Large intestine (tissue), 3 donors: ENCODE results near the gene SLCO3A1. TPM values are rescaled to one million over a fixed set of nuclear protein-coding genes. Genes with fewer than 3 reads are reported as not detected.

Source experiments
- DNase-seq, 2 donors: peaks; one replicate each; pipeline versions ENCODE4 v3.0.0 to v3.0.0-alpha.2; 2013
- H3K27ac ChIP-seq: one replicate; pipeline ENCODE4 v1.5.1; 2013; ENCODE audit warnings: low read length
- H3K27me3 ChIP-seq: 2 replicates; pipeline ENCODE4 v1.6.1; 2013; ENCODE audit warnings: low read length; ENCODE audit not compliant: control insufficient read depth, insufficient read depth
- H3K36me3 ChIP-seq: 2 replicates; pipeline ENCODE4 v1.6.1; 2013; ENCODE audit warnings: low read length; ENCODE audit not compliant: control insufficient read depth, insufficient read depth
- H3K4me1 ChIP-seq: one replicate; pipeline ENCODE4 v1.6.1; 2013; ENCODE audit warnings: low read length; ENCODE audit not compliant: control insufficient read depth, insufficient read depth
- H3K4me3 ChIP-seq: one replicate; pipeline ENCODE4 v1.5.1; 2013; ENCODE audit warnings: low read length
- H3K9me3 ChIP-seq: one replicate; pipeline ENCODE4 v1.6.1; 2013; ENCODE audit warnings: mild to moderate bottlenecking, low read depth, low read length, moderate library complexity; ENCODE audit not compliant: control insufficient read depth
- WGBS: methylation state at CpG from one replicate; pipeline ENCODE4 v1.1.5; 2013; ENCODE audit warnings: low lambda C conversion rate; ENCODE audit not compliant: insufficient coverage; 5-methylcytosine and 5-hydroxymethylcytosine counted together
- polyA plus RNA-seq: library from polyadenylated mRNA; unstranded; fragments of 120-200 nt; gene quantifications from one replicate; pipeline ENCODE4 v1.2.1, GENCODE V29; 2013

The SLCO3A1 gene
- polyA plus RNA-seq, 1 donor = 5.1 TPM

DNA sequence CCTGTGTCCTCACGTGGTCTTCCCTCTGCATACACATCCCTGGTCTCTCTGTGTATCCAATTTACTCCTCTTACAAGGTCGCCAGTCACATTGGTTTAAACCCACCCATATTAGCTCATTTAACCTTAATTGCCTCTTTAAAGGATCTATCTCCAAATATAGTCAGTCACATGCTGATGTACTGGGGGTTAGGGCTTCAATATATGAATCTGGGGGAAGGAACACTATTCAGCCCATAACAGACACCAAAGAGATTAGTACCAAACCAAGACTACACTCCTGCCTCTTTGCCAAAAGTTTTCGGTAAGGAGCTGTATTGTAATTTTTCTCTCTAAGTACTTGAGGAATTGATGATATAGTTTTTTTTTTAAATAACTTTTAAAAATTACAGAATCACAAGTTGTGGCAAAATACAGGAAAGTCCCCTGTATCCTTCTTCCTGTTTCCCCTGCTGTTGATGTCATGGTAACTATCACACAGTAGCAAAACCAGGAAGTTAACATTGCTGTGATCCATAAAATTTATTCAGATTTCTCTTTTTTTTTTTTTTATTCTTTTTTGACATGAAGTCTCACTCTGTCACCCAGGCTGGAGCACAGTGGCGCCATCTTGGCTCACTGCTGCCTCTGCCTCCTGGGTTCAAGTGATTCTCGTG is 67.8 kb downstream of the SLCO3A1 start:
- 94% methylated on average over 2 of the region's 5 CpGs for WGBS
- Histone ChIP-seq H3K36me3 (no peaks in the 10 kb centered on the region), H3K9me3 (no peaks in the 10 kb centered on the region), H3K4me1 (no peaks in the 10 kb centered on the region), H3K27me3 (no peaks in the 10 kb centered on the region), H3K4me3 (no peak overlapping the region), H3K27ac (no peak overlapping the region)
- DNase-seq = no peak

DNA sequence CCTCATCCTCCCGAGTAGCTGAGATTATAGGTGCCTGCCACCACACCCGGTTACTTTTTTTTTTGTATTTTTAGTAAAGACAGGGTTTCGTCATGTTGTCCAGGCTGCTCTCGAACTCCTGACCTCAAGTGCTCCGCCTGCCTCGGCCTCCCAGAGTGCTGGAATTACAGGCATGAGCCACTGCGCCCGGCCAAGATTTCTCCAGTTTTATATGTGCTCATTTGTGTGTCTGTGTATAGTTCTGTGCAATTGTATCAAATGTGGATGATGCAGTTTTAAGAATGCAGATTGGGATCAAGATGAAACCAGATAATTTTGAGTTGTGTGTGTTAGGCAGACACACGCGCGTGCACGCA is 68.3 kb downstream of the SLCO3A1 start:
- Histone ChIP-seq H3K9me3 (no peaks in the 10 kb centered on the region), H3K27me3 (no peaks in the 10 kb centered on the region), H3K27ac (no peak overlapping the region), H3K4me1 (no peaks in the 10 kb centered on the region), H3K4me3 (no peak overlapping the region), H3K36me3 (no peaks in the 10 kb centered on the region)
- WGBS = no CpG with 5 or more reads among the region's 12 CpGs
- DNase-seq = no peak

DNA sequence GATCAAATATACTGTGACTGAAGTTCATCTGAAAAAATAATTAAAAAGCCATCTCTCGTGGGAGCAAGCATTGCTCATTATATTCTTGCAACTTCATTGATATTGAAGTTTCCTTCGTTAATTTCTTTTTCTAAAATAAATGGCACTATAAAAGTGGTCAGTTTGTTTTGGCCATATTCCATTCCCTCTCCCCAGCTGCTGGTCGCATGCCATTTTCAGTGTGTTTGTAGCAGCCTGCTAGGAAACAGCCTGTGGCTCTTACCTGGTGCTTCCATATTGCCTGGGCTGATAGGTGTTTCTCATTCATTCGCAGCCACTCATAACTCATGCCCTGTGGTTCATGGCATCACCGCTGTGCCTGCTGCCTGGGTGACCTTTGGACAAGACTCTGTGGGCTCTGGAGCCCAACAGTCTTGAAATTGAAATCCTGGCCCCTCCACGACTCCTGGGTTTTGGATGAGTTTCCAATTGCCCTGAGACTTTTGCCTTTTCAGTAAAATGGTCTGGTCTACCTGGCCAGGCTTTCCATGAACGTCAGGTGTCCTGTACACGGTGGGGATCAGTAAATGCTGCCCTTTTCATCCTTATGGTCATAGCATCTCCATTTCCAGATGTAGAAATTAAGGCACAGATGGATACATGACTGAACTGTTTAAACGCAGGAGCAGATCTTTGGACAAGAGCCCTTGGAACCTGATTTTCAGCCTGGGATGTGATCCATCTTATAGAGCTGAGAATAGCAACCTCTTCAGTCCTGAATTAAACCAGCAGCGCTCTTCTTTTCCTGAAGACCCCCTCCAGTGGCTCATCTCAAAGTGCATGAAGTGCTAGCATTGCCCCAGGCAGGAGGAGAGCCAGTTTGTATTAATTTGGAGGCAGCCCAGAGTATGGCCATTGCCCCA is 69.4 kb downstream of the SLCO3A1 start:
- 100% methylated on average over 1 of the region's 10 CpGs for WGBS
- Histone ChIP-seq H3K27ac (no peak overlapping the region), H3K4me1 (no peaks in the 10 kb centered on the region), H3K4me3 (no peak overlapping the region), H3K27me3 (no peaks in the 10 kb centered on the region), H3K9me3 (no peaks in the 10 kb centered on the region), H3K36me3 (no peaks in the 10 kb centered on the region)
- DNase-seq = no peak

DNA sequence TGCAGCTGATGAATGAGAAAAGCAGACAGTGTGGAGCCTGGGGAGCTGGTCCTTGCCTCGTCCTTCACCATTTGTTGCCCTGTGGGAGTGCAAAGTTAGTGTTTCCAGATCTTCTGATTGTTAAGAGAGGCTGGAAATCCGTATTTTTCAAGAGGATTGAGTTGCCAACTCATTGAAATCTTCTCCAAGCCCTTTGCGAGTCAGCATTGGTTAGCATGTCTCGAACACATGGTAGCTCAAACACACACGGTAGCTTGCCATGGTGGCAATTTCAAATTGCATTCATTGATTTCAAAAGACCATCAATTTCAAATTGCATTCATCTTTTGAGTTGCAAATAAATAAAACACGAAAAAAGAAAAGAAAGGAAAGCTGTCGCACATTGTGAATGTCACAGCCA is 70.7 kb downstream of the SLCO3A1 start:
- 83% methylated on average over 2 of the region's 7 CpGs for WGBS
- DNase-seq = no peak
- Histone ChIP-seq H3K27ac (no peak overlapping the region), H3K4me1 (no peaks in the 10 kb centered on the region), H3K27me3 (no peaks in the 10 kb centered on the region), H3K9me3 (no peaks in the 10 kb centered on the region), H3K4me3 (no peak overlapping the region), H3K36me3 (no peaks in the 10 kb centered on the region)

- Histone ChIP-seq H3K27ac (no peak overlapping the region), H3K4me3 (no peak overlapping the region), H3K36me3 (no peaks in the 10 kb centered on the region), H3K27me3 (no peaks in the 10 kb centered on the region), H3K9me3 (no peaks in the 10 kb centered on the region), H3K4me1 (no peaks in the 10 kb centered on the region)
- peak in 1 of 2 donors; percentile 67 for DNase-seq
- WGBS = 0% methylated on average over 1 of the region's 4 CpGs
These were observed 71.5 kb downstream of the SLCO3A1 start for GRCh38 chr15:91924837-91925495.

DNA sequence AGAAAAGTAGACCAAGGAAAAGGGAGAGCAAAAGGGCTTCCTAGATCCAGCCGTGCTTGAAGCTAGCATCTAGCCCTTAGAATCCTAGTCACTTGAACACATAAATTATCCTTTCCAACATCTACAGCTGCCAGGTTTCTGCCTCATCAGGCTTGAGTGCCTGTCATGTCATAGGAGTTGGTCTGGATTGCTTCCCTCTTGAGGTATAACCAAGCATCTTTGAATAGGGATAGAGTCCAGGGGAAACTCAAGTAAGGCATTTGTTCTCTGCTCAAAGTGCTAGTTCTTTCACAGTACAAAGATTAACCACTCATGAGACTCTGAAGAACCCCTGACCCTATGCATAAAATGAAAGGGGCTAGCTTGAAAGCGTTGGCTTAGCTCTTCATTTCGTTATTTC is 72.3 kb downstream of the SLCO3A1 start:
- no peaks in the 10 kb centered on the region for H3K36me3 ChIP-seq
- no peak overlapping the region for H3K4me3 ChIP-seq
- no peak for DNase-seq
- WGBS = no CpG with 5 or more reads among the region's 3 CpGs
- H3K9me3 ChIP-seq = no peaks in the 10 kb centered on the region
- no peaks in the 10 kb centered on the region for H3K27me3 ChIP-seq
- no peaks in the 10 kb centered on the region for H3K4me1 ChIP-seq
- H3K27ac ChIP-seq = no peak overlapping the region

- 83% methylated on average over 1 of the region's 4 CpGs for WGBS
- Histone ChIP-seq H3K9me3 (no peaks in the 10 kb centered on the region), H3K27me3 (no peaks in the 10 kb centered on the region), H3K27ac (no peak overlapping the region), H3K36me3 (no peaks in the 10 kb centered on the region), H3K4me3 (no peak overlapping the region), H3K4me1 (no peaks in the 10 kb centered on the region)
- DNase-seq = no peak
These were observed 73.4 kb downstream of the SLCO3A1 start for GRCh38 chr15:91926908-91927270.

DNA sequence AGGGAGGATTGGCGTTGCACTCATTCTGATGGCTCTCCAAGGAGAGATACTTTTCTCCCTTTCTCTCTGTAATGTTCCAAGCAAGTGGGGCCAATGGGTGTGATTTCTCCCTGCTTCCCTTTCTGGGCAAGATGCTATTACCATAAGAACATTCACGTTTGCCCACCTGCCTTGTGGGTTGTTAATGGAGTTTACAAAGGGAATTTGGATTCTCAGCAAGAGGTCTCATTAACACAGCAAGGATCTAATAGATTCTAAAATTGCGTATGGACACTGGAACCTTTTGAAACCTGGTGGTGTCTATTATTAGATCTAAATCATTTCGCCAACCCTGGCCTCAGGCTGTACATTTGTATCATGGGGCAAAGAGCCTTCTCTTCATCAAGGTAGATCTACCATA is 74.1 kb downstream of the SLCO3A1 start:
- Histone ChIP-seq H3K4me1 (no peaks in the 10 kb centered on the region), H3K27ac (no peak overlapping the region), H3K36me3 (no peaks in the 10 kb centered on the region), H3K9me3 (no peaks in the 10 kb centered on the region), H3K4me3 (no peak overlapping the region), H3K27me3 (no peaks in the 10 kb centered on the region)
- no peak for DNase-seq
- WGBS = no CpG with 5 or more reads among the region's 4 CpGs

GRCh38 chr15:91928675-91929074 is 75.2 kb downstream of the SLCO3A1 start:
- H3K4me3 ChIP-seq = no peak overlapping the region
- H3K27ac ChIP-seq = no peak overlapping the region
- no peaks in the 10 kb centered on the region for H3K36me3 ChIP-seq
- H3K4me1 ChIP-seq = no peaks in the 10 kb centered on the region
- no peaks in the 10 kb centered on the region for H3K27me3 ChIP-seq
- WGBS = 100% methylated on average over 2 of the region's 6 CpGs
- H3K9me3 ChIP-seq = no peaks in the 10 kb centered on the region
- no peak for DNase-seq

- no CpG with 5 or more reads among the region's 2 CpGs for WGBS
- Histone ChIP-seq H3K4me3 (no peak overlapping the region), H3K27me3 (no peaks in the 10 kb centered on the region), H3K27ac (no peak overlapping the region), H3K36me3 (no peaks in the 10 kb centered on the region), H3K9me3 (no peaks in the 10 kb centered on the region), H3K4me1 (no peaks in the 10 kb centered on the region)
- DNase-seq = no peak
These were observed 76.0 kb downstream of the SLCO3A1 start for GRCh38 chr15:91929509-91929908.
